Choroid plexus epithelial cell (primary cell): Measurements from ENCODE around the gene PREB.
"Not testable (repeated sequence)": the region's sequence is repeated elsewhere in the genome, so short reads cannot be mapped to it uniquely, and the experiment has no call there.

Experiments
- DNase-seq: peaks from one replicate; pipeline ENCODE4 v3.0.0-alpha.2; 2010; ENCODE audit warnings: low read depth
- H3K4me3 ChIP-seq: 2 replicates; pipeline ENCODE4 v1.5.1; 2011; ENCODE audit warnings: low read depth, mild to moderate bottlenecking, control low read depth, low read length, moderate library complexity
- CTCF ChIP-seq: conservative IDR thresholded peaks from 2 replicates; pipeline ENCODE4 v1.5.1; 2011; ENCODE audit warnings: low read depth, mild to moderate bottlenecking, control low read depth, inconsistent platforms, low read length, moderate library complexity

Gene PREB

GRCh38 chr2:27125104-27125503, 9.3 kb downstream of the PREB start:
- H3K4me3 ChIP-seq = no peak overlapping the region
- TF ChIP-seq CTCF = no peak
- no peak for DNase-seq

GRCh38 chr2:27123302-27124150, 10.9 kb downstream of the PREB start, which contains the start of gene ABHD1:
Gene ABHD1 (plus strand): TSS chr2:27123815. CDS start chr2:27123949, 134 bp downstream.
- DNase-seq = no peak
- TF ChIP-seq CTCF = no peak
- peak within 1 kb of the TSS; percentile 69 for H3K4me3 ChIP-seq

GRCh38 chr2:27122791-27123190, 11.6 kb downstream of the PREB start:
- no peak for TF ChIP-seq CTCF
- DNase-seq = no peak
- no peak overlapping the region for H3K4me3 ChIP-seq

- H3K4me3 ChIP-seq = no peak overlapping the region
- no peak for TF ChIP-seq CTCF
- DNase-seq = no peak
Measured at GRCh38 chr2:27121906-27122305, 12.5 kb downstream of the PREB start.

GRCh38 chr2:27119330-27119670, 15.1 kb downstream of the PREB start:
- not testable (repeated sequence) for DNase-seq
- H3K4me3 ChIP-seq = peak overlapping the region; percentile 47

GRCh38 chr2:27118525-27119329, 15.7 kb downstream of the PREB start, which contains the start of gene CGREF1:
Gene CGREF1 (minus strand): TSS chr2:27119128. CDS start chr2:27104366, 14,762 bp downstream.
- peak within 1 kb of the TSS; percentile 47 for H3K4me3 ChIP-seq
- DNase-seq = no peak
- TF ChIP-seq CTCF = no peak

- no peak for TF ChIP-seq CTCF
- H3K4me3 ChIP-seq = peak overlapping the region; percentile 47
- no peak for DNase-seq
Measured at GRCh38 chr2:27117995-27118524, 16.4 kb downstream of the PREB start.
